GM19025 (cell line): ENCODE data around the gene DNAH17.

Experiments used
- ATAC-seq: cut with Tn5 transposase; IDR thresholded peaks from one replicate; pipeline ENCODE4 v1.9.1; 2021; ENCODE audit warnings: mild to moderate bottlenecking, low read depth, moderate library complexity; ENCODE audit not compliant: unreplicated experiment

Gene DNAH17

GRCh38 chr17:78547035-78547434 lies 30.2 kb downstream of the DNAH17 start:
- ATAC-seq: no peak

GRCh38 chr17:78546476-78546875 lies 30.7 kb downstream of the DNAH17 start:
- ATAC-seq: no peak

GRCh38 chr17:78544881-78545755 lies 32.1 kb downstream of the DNAH17 start:
- no peak for ATAC-seq

GRCh38 chr17:78541488-78542206 lies 35.5 kb downstream of the DNAH17 start:
- no peak for ATAC-seq

GRCh38 chr17:78539781-78540180 lies 37.4 kb downstream of the DNAH17 start:
- no peak for ATAC-seq

GRCh38 chr17:78538033-78538776 lies 39.0 kb downstream of the DNAH17 start:
- no peak for ATAC-seq

- ATAC-seq: no peak
These were observed 39.9 kb downstream of the DNAH17 start for GRCh38 chr17:78537217-78537860.

GRCh38 chr17:78535273-78536197 lies 41.7 kb downstream of the DNAH17 start:
- ATAC-seq: no peak

GRCh38 chr17:78534492-78535272 lies 42.5 kb downstream of the DNAH17 start:
- no peak for ATAC-seq

- ATAC-seq: no peak
These were observed 44.1 kb downstream of the DNAH17 start for GRCh38 chr17:78532922-78533640.

GRCh38 chr17:78532311-78532710 lies 44.9 kb downstream of the DNAH17 start:
- no peak for ATAC-seq

GRCh38 chr17:78530675-78531074 lies 46.5 kb downstream of the DNAH17 start:
- no peak for ATAC-seq

- ATAC-seq: no peak
These were observed 47.1 kb downstream of the DNAH17 start for GRCh38 chr17:78529871-78530670.

- ATAC-seq: no peak
These were observed 47.9 kb downstream of the DNAH17 start for GRCh38 chr17:78529251-78529650.

GRCh38 chr17:78528541-78528940 lies 48.7 kb downstream of the DNAH17 start:
- ATAC-seq: no peak

- ATAC-seq: no peak
These were observed 49.9 kb downstream of the DNAH17 start for GRCh38 chr17:78527345-78527744.
